ENCODE data around the gene PPIP5K1.

The PPIP5K1 gene

DNA sequence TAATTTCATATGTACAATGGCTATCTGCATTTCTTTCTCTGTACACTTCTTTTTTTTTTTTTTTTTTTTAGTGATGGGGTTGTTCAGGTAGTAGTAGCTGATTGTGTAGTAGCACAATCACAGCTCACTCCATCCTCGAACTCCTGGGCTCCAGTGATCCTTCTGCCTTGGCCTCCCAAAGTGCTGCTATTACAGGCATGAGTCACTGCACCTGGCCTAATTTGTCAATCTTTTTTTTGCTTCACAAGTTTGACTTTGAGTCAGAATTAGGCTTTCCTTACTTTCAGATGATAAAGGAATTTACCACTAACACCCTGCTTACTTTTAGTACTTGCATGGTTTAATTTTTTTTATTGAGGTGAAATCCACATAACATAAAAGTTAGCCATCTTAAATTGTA, 44.6 kb downstream of the PPIP5K1 start:
- TF ChIP-seq, protein P1, sequence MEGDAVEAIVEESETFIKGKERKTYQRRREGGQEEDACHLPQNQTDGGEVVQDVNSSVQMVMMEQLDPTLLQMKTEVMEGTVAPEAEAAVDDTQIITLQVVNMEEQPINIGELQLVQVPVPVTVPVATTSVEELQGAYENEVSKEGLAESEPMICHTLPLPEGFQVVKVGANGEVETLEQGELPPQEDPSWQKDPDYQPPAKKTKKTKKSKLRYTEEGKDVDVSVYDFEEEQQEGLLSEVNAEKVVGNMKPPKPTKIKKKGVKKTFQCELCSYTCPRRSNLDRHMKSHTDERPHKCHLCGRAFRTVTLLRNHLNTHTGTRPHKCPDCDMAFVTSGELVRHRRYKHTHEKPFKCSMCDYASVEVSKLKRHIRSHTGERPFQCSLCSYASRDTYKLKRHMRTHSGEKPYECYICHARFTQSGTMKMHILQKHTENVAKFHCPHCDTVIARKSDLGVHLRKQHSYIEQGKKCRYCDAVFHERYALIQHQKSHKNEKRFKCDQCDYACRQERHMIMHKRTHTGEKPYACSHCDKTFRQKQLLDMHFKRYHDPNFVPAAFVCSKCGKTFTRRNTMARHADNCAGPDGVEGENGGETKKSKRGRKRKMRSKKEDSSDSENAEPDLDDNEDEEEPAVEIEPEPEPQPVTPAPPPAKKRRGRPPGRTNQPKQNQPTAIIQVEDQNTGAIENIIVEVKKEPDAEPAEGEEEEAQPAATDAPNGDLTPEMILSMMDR (conservative IDR thresholded peaks at IDR 0.05; ENCODE audit: low read depth, low read length): no peak
- H3K27ac ChIP-seq: no peak overlapping the region
- H3K79me2 ChIP-seq (ENCODE audit: insufficient read depth, low read depth): no peaks in the 10 kb centered on the region
- no peaks in the 10 kb centered on the region for H3K4me1 ChIP-seq (ENCODE audit: low read depth, poor library complexity, severe bottlenecking)
- no peak overlapping the region for H3K9ac ChIP-seq
- H2AFZ ChIP-seq (ENCODE audit: low read depth): no peak overlapping the region
- no peaks in the 10 kb centered on the region for H3K36me3 ChIP-seq (ENCODE audit: insufficient read depth)
- H3K4me3 ChIP-seq (IDR thresholded peaks at IDR 0.05; ENCODE audit: insufficient read depth, low read depth, low read length): no peak overlapping the region
- H4K20me1 ChIP-seq (ENCODE audit: insufficient read depth): no peaks in the 10 kb centered on the region
- no peak overlapping the region for H3K4me2 ChIP-seq
- no peaks in the 10 kb centered on the region for H3K27me3 ChIP-seq (ENCODE audit: insufficient read depth, low read depth)

GRCh38 chr15:43544266-43544665, 45.7 kb downstream of the PPIP5K1 start:
- no peaks in the 10 kb centered on the region for H3K79me2 ChIP-seq (ENCODE audit: insufficient read depth, low read depth)
- H3K4me1 ChIP-seq (ENCODE audit: low read depth, poor library complexity, severe bottlenecking): no peaks in the 10 kb centered on the region
- H3K9ac ChIP-seq: no peak overlapping the region
- H4K20me1 ChIP-seq (ENCODE audit: insufficient read depth): no peaks in the 10 kb centered on the region
- H3K36me3 ChIP-seq (ENCODE audit: insufficient read depth): no peaks in the 10 kb centered on the region
- TF ChIP-seq, protein P1 (conservative IDR thresholded peaks at IDR 0.05; ENCODE audit: low read depth, low read length): no peak
- H3K27ac ChIP-seq: no peak overlapping the region
- no peak overlapping the region for H3K4me2 ChIP-seq
- no peak overlapping the region for H2AFZ ChIP-seq (ENCODE audit: low read depth)
- H3K27me3 ChIP-seq (ENCODE audit: insufficient read depth, low read depth): no peaks in the 10 kb centered on the region
- H3K4me3 ChIP-seq (IDR thresholded peaks at IDR 0.05; ENCODE audit: insufficient read depth, low read depth, low read length): no peak overlapping the region

- Histone ChIP-seq H3K36me3 (ENCODE audit: insufficient read depth) (no peaks in the 10 kb centered on the region), H3K9ac (no peak overlapping the region), H3K79me2 (ENCODE audit: insufficient read depth, low read depth) (no peaks in the 10 kb centered on the region), H2AFZ (ENCODE audit: low read depth) (no peak overlapping the region), H3K27ac (no peak overlapping the region), H3K4me3 (IDR thresholded peaks at IDR 0.05; ENCODE audit: insufficient read depth, low read depth, low read length) (no peak overlapping the region), H3K4me1 (ENCODE audit: low read depth, poor library complexity, severe bottlenecking) (no peaks in the 10 kb centered on the region), H3K27me3 (ENCODE audit: insufficient read depth, low read depth) (no peaks in the 10 kb centered on the region), H3K4me2 (no peak overlapping the region), H4K20me1 (ENCODE audit: insufficient read depth) (no peaks in the 10 kb centered on the region)
- TF ChIP-seq, protein P1 (conservative IDR thresholded peaks at IDR 0.05; ENCODE audit: low read depth, low read length): no peak
Observed at GRCh38 chr15:43541785-43542184, 48.2 kb downstream of the PPIP5K1 start.

DNA sequence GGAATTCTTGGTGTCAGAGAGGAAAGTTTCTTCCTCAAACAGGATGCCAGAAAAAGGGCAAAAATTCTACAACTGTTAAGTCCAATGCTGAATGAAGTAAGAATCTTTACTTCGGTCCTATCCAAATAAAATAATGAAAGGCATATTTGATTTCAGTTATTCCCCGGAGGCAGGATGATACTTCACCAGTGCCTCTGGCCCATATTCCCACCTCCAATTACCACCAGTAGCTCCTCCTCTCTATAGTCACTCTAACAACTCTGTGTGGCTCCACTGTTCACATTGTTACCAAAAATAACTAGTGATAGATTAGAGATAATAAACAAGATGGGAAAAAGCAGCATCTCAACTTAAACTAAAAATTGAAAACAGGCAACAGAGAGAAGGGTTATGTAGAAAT, 51.9 kb downstream of the PPIP5K1 start:
- TF ChIP-seq, protein P1 (conservative IDR thresholded peaks at IDR 0.05; ENCODE audit: low read depth, low read length): no peak
- Histone ChIP-seq H3K79me2 (ENCODE audit: insufficient read depth, low read depth) (no peaks in the 10 kb centered on the region), H3K4me1 (ENCODE audit: low read depth, poor library complexity, severe bottlenecking) (no peaks in the 10 kb centered on the region), H3K4me2 (no peak overlapping the region), H3K4me3 (IDR thresholded peaks at IDR 0.05; ENCODE audit: insufficient read depth, low read depth, low read length) (no peak overlapping the region), H3K27me3 (ENCODE audit: insufficient read depth, low read depth) (no peaks in the 10 kb centered on the region), H2AFZ (ENCODE audit: low read depth) (no peak overlapping the region), H3K27ac (no peak overlapping the region), H3K36me3 (ENCODE audit: insufficient read depth) (no peaks in the 10 kb centered on the region), H4K20me1 (ENCODE audit: insufficient read depth) (no peaks in the 10 kb centered on the region), H3K9ac (no peak overlapping the region)
